Measurements from ENCODE around the gene IGF2R.

The IGF2R gene

DNA sequence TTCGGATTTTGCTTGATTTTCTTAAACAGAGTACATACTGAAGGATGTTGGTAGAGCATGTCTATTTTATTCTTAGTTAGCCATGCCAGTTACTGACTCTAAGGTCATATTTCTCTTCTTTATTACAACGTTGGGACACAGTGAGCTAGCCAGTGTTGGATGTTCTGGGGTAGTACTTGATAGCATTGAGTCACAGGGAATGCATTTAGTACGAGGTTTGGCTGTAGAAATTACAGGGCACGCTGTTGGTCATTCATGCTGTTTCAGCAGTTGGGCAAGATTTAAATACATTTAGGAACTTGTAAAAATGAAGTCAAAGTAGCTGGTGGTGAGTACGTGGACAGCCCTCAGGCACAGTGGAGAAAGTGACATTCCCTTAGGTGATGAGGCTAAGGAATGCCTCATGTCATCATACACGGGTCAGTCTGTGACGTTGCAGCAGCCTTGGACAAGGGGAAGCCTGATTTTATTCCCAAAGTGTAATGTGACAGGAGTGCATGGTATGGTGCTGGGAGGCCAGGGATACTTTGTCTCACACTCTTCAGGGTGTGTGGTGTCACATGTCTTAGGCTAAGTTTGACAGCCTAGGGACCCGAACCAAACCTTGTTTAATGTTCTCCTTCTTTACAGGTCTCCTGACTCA, 95.0 kb downstream of the IGF2R start:
- H3K36me3 ChIP-seq (replicated peaks; ENCODE audit: insufficient read depth, low read length), result no peaks in the 10 kb centered on the region
- peaks cover 12% of the 10 kb centered on the region; the same call in 1 of the 2 replicates for H3K79me2 ChIP-seq (ENCODE audit: low read length)
- H3F3A ChIP-seq (ENCODE audit: insufficient read depth, low read length), result peaks cover 13% of the 10 kb centered on the region; the same call in 1 of the 2 replicates
- no peak overlapping the region for H3K9ac ChIP-seq (ENCODE audit: low read length)
- no peak overlapping the region for H3K4me3 ChIP-seq (ENCODE audit: low read length)
- H3K27ac ChIP-seq (ENCODE audit: low read length), result no peak overlapping the region
- no peak overlapping the region for H3K4me2 ChIP-seq (ENCODE audit: low read depth, low read length)
- H3K9me2 ChIP-seq (replicated peaks; ENCODE audit: insufficient read depth, low read length), result no peaks in the 10 kb centered on the region
- H3K27me3 ChIP-seq (replicated peaks; ENCODE audit: insufficient read depth, low read length), result no peaks in the 10 kb centered on the region
- no peaks in the 10 kb centered on the region for H4K20me1 ChIP-seq (ENCODE audit: insufficient read depth, low read length)
- no peaks in the 10 kb centered on the region for H3K9me3 ChIP-seq (replicated peaks; ENCODE audit: insufficient read depth, low read length)
- no peak for DNase-seq
- TF ChIP-seq CTCF (IDR thresholded peaks at IDR 0.05; ENCODE audit: low read length) (no peak), EZH2phosphoT487 (IDR thresholded peaks at IDR 0.05; ENCODE audit: low read length) (no peak), EZH2 (optimal IDR thresholded peaks at IDR 0.05; ENCODE audit: low read depth, low read length) (no peak)
- H2AFZ ChIP-seq (ENCODE audit: low read length), result no peak overlapping the region
- H3K4me1 ChIP-seq (ENCODE audit: low read length), result peaks cover 27% of the 10 kb centered on the region

- H2AFZ ChIP-seq (ENCODE audit: low read length), result no peak overlapping the region
- TF ChIP-seq CTCF (IDR thresholded peaks at IDR 0.05; ENCODE audit: low read length) (no peak), EZH2 (optimal IDR thresholded peaks at IDR 0.05; ENCODE audit: low read depth, low read length) (no peak), EZH2phosphoT487 (IDR thresholded peaks at IDR 0.05; ENCODE audit: low read length) (no peak)
- peaks cover 39% of the 10 kb centered on the region for H3K4me1 ChIP-seq (ENCODE audit: low read length)
- no peak overlapping the region for H3K9ac ChIP-seq (ENCODE audit: low read length)
- no peaks in the 10 kb centered on the region for H4K20me1 ChIP-seq (ENCODE audit: insufficient read depth, low read length)
- H3K27me3 ChIP-seq (replicated peaks; ENCODE audit: insufficient read depth, low read length), result no peaks in the 10 kb centered on the region
- H3F3A ChIP-seq (ENCODE audit: insufficient read depth, low read length), result peaks cover 21% of the 10 kb centered on the region
- no peaks in the 10 kb centered on the region for H3K36me3 ChIP-seq (replicated peaks; ENCODE audit: insufficient read depth, low read length)
- H3K9me2 ChIP-seq (replicated peaks; ENCODE audit: insufficient read depth, low read length), result no peaks in the 10 kb centered on the region
- no peak overlapping the region for H3K4me3 ChIP-seq (ENCODE audit: low read length)
- H3K4me2 ChIP-seq (ENCODE audit: low read depth, low read length), result no peak overlapping the region
- H3K27ac ChIP-seq (ENCODE audit: low read length), result no peak overlapping the region
- peaks cover 12% of the 10 kb centered on the region; the same call in 1 of the 2 replicates for H3K79me2 ChIP-seq (ENCODE audit: low read length)
- DNase-seq, result no peak
- H3K9me3 ChIP-seq (replicated peaks; ENCODE audit: insufficient read depth, low read length), result no peaks in the 10 kb centered on the region
Observed at GRCh38 chr6:160065200-160065599, 96.3 kb downstream of the IGF2R start.

GRCh38 chr6:160067564-160067963, 98.7 kb downstream of the IGF2R start:
- Histone ChIP-seq H3K9ac (ENCODE audit: low read length) (no peak overlapping the region), H3K9me3 (replicated peaks; ENCODE audit: insufficient read depth, low read length) (no peaks in the 10 kb centered on the region), H3K4me1 (ENCODE audit: low read length) (peaks cover 47% of the 10 kb centered on the region), H3K9me2 (replicated peaks; ENCODE audit: insufficient read depth, low read length) (no peaks in the 10 kb centered on the region), H3K79me2 (ENCODE audit: low read length) (peaks cover 20% of the 10 kb centered on the region; the same call in 1 of the 2 replicates), H3K27ac (ENCODE audit: low read length) (peak overlapping the region; percentile 71), H2AFZ (ENCODE audit: low read length) (no peak overlapping the region), H3K4me2 (ENCODE audit: low read depth, low read length) (peak overlapping the region; percentile 28; the same call in 1 of the 2 replicates), H3K4me3 (ENCODE audit: low read length) (no peak overlapping the region), H3F3A (ENCODE audit: insufficient read depth, low read length) (peaks cover 21% of the 10 kb centered on the region), H3K27me3 (replicated peaks; ENCODE audit: insufficient read depth, low read length) (no peaks in the 10 kb centered on the region), H4K20me1 (ENCODE audit: insufficient read depth, low read length) (no peaks in the 10 kb centered on the region), H3K36me3 (replicated peaks; ENCODE audit: insufficient read depth, low read length) (no peaks in the 10 kb centered on the region)
- no peak for DNase-seq
- TF ChIP-seq EZH2 (optimal IDR thresholded peaks at IDR 0.05; ENCODE audit: low read depth, low read length) (no peak), CTCF (IDR thresholded peaks at IDR 0.05; ENCODE audit: low read length) (no peak), EZH2phosphoT487 (IDR thresholded peaks at IDR 0.05; ENCODE audit: low read length) (no peak)

Measured in MM.1S (cell line).